HG03432 (cell line): ENCODE data around the gene AAK1.
"Not testable (repeated sequence)": the region's sequence is repeated elsewhere in the genome, so short reads cannot be mapped to it uniquely, and the experiment has no call there.

ENCODE experiments used
- ATAC-seq: cut with Tn5 transposase; IDR thresholded peaks from one replicate; pipeline ENCODE4 v1.9.1; 2021; ENCODE audit warnings: mild to moderate bottlenecking, moderate library complexity; ENCODE audit not compliant: unreplicated experiment

AAK1 gene

DNA sequence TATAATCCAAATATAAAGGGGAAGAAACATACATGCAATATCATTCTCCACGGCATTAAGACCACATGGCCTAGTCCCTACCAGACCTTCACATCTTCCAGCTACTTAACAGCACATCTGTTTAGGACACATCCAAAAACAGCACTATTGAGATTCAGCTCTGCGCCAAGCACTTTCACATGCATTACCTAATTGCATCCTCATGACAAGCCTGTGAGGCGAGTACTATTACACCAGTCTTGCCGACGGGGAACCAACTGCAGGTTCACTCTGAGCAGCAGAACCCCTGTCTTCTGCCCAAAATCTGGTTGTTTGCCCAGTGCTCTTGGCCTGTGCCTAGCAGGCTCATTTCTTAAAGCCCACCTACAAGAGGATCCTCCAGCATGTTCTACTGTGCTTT, 66.7 kb downstream of the AAK1 start:
- ATAC-seq: no peak

DNA sequence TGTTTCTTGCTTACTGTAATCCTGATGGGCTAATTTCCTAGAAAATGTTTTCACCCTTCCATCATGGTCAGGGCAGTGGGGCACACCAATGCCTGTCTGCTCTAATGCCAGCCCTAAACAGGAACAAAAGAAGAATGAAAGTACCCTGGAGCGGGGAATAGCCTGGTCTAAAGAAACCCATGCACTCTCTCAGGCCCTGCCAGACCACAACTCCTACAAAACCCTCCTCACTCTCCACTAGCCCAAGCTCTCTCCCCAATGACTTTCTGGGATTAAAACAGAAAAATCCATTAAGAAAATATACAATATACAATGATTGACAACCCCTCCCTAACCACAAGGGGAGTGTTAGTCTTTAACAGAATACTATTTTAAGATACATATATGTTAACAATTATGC, 67.6 kb downstream of the AAK1 start:
- ATAC-seq: no peak

DNA sequence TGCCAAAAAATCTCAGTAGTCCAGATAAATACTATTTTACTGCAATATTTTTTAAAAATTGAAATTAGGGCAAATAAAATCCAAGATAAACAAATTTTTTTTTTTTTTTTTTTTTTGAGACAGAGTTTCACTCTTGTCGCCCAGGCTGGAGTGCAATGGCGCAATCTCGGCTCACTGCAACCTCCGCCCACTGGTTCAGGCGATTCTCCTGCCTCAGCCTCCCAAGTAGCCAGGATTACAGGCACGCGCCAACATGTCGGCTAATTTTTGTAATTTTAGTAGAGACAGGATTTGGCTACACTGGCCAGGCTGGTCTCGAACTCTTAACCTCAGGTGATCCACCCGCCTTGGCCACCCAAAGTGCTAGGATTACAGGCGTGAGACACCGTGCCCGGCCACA, 68.2 kb downstream of the AAK1 start:
- ATAC-seq: not testable (repeated sequence)

DNA sequence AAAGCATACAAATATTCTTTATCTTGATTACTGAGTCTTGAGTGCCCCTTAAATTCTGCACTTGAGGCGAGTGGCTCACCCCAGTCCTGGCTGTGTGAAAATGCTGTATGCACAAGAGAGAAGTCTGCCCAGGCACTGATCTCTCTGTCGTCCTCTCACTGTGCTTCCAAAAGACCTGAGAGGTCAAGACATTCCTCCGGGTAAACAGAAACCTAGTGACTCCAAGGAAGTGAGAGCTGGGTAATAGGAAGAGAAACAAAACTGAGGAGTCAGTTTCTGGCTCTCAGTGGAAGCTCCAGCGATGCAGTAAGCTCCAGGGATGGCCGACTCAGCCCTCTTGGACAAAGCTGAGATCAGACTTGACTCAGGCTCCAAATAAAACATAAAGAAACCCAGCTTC, 70.9 kb downstream of the AAK1 start:
- ATAC-seq: no peak

- ATAC-seq: no peak
Observed at GRCh38 chr2:69571189-69571588, 72.3 kb downstream of the AAK1 start.

- ATAC-seq: no peak
Observed at GRCh38 chr2:69570474-69570873, 73.1 kb downstream of the AAK1 start.

GRCh38 chr2:69567909-69568300, 75.6 kb downstream of the AAK1 start:
- no peak for ATAC-seq

DNA sequence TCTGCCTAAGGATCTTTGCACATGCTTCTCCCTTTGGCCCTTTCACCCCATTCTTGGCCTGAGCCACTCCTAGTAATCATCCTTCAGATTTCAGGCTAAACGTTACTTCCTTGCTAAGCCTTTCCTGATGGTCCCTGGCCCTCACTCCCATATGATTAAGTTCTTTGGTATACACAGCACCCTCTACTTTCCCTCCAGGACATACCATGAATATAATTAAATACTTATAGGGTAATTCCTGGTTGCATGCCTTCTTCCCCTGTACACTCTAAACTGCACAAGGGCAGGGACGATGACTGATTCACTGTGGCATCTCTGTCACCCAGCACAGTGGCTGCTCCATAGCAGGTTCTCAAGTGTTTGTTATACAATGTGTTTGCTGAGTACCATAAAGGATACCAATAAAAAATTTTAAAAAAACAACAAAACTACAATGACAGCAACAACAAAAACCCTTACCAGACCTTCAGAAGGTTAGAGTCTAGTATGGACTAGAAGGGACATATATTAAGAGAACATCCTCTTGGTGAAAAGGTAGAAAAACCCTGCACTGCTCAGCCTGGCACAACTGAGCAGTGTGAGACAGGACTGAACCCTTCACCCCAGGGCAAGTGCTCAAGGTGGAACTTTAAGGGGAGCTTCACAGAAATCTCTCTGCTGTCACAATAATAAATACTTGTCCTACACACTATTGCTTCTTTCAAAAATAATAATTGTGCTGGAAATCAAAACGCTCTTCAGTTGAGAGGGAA, 76.2 kb downstream of the AAK1 start:
- ATAC-seq: no peak

GRCh38 chr2:69566669-69567068, 76.9 kb downstream of the AAK1 start:
- no peak for ATAC-seq

- no peak for ATAC-seq
Observed at GRCh38 chr2:69565431-69565839, 78.1 kb downstream of the AAK1 start.

- no peak for ATAC-seq
Observed at GRCh38 chr2:69564604-69565003, 78.9 kb downstream of the AAK1 start.

DNA sequence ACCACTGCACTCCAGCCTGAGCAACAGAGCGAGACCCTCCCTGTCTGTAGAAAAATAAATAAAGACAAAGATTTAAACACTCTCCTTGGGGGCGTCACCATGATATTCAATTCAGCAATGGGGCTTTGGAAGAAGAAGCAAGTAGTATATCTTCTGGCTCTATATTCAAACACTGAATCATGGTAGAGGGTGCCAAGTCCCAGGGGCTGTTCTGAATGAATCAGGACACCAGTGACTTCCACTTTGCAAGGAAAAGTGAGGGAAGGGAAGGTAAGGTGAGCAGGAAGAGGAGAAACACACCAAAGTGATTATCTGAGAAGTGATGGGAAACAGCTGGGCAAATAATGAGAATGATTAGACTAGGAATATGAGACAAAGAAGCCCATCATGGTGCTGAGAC, 80.5 kb downstream of the AAK1 start:
- ATAC-seq: no peak

- no peak for ATAC-seq
Observed at GRCh38 chr2:69561101-69561500, 82.4 kb downstream of the AAK1 start.

- ATAC-seq: no peak
Observed at GRCh38 chr2:69560147-69560482, 83.4 kb downstream of the AAK1 start.

DNA sequence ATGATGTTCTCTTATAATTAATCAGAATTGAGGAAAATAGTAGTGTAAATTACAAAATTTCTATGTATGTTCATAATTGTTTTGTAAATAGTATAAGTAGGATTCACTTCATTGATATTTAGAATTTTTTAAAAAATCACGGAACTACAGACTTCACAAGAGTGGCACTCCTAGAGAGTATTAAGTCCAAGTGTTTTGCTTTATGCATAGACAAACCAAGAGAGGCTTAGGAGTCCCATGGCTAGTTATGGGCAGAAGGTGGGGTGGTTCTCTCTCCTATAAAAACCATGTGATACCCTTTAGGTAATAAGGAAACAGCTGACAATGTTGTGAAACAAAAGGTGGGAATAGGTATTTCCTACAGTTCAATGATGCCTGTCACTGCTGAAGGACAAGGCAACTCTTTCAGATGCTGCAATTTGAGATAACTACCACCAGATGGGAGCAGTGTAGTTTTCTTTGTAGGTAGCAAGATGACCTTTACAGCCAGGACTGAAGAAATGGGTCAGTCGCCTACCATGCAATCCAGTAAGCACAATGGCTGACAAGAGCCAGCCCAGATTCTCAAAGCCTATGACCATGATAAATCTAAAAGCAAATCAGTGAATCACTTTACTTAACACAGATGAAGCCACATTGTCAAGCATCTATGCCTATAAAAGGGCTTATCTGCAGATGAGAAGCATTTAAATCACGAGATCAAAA, 83.9 kb downstream of the AAK1 start:
- ATAC-seq: peak; percentile 63

- ATAC-seq: no peak
Observed at GRCh38 chr2:69556008-69556407, 87.5 kb downstream of the AAK1 start.

- ATAC-seq: peak; percentile 73
Observed at GRCh38 chr2:69554981-69555380, 88.6 kb downstream of the AAK1 start.

- peak; percentile 26 for ATAC-seq
Observed at GRCh38 chr2:69554568-69554967, 89.0 kb downstream of the AAK1 start.

DNA sequence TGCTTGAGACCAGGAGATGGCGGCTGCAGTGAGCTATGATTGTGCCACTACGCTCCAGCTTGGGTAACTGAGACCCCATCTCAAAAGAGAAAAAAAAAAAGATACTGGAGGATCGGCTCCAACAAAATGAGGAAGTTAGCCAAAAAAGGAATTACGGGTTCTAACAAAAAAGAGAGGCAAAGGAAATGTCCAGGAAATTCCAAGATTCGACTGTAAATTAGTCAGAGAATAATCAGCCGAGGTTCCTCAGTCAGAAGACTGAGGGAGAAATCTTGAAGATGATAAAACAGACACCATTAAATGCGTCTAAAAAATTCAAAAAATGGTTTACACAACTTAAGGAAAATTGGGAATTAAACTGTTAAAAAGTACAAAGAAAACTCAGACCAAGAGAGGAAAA, 89.5 kb downstream of the AAK1 start:
- ATAC-seq: no peak

- ATAC-seq: not testable (repeated sequence)
Observed at GRCh38 chr2:69550511-69550910, 93.0 kb downstream of the AAK1 start.

DNA sequence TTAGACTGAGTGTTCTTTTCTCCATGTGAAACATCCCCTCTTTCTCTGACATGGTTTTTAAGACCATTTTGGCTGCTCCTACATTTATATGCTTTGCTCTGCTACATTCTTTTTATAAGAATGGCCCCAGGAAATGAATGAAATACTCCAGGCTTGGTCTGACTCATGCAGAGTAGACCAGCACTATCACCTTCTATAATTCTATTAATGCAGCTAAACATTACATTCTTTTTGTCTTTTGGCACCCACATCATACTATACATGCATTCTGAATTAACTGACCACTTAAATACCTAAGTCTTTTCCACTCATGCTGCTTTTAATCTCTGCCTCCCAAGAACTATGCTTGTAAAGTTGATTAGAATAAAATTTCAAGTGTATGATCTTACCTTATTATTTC, 94.1 kb downstream of the AAK1 start:
- ATAC-seq: no peak

DNA sequence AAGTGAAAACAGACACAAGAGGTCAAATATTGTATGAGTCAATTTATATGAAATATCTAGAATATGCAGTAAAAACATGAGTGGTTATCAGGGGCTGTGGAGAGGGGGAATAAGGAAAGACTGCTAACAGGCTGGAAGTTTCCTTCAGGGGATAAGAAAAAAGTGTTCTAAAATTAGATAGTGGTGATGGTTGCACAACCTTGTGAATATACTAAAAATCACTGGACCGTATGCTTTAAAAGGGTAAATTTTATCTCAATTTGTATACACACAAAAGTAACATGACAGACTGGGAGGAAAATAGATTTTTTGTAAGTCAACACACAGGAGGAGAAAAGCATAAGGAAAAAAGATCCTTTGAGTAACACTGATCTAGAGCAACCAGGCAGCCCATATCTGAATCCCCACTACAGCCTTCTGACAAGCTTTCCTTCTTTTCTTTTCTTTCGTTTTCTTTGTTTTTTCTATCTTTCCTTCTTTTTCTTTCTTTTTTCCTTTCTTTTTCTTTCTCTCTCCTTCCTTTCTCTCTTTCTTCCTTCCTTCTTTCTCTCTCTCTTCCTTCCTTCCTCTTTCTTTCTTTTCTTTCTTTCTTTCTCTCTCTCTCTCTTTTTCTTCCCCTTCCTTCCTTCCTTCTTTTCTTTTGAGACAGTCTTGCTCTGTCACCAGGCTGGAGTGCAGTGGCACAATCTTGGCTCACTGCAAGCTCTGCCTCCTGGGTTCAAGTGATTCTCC, 95.4 kb downstream of the AAK1 start:
- ATAC-seq: no peak
